HCT116 (cell line): ENCODE measurements around the gene FRY. TPM values are rescaled to one million over a fixed set of nuclear protein-coding genes. Genes with fewer than 3 reads are reported as not detected.

Source experiments
- ATAC-seq: fragments of 200-7000 bp; cut with Tn5 transposase; 2 replicates; pipeline ENCODE4 v1.9.1; 2020; ENCODE audit warnings: mild to moderate bottlenecking, moderate library complexity
- BruUV-seq: library from RNA; stranded (reverse); fragments of 400-500 nt; replicated peaks from 2 replicates; lab custom pipeline; 2021; lab: Mats Ljungman, UMichigan
- CTCF ChIA-PET: fragments of 300-600 bp; sonication (Branson Sonifier 250); formaldehyde crosslinking; loops from one replicate; lab custom pipeline; 2021; ENCODE audit warnings: antibody characterized with exemption; lab: Charles Lee
- POLR2A ChIA-PET: fragments of 300-600, 350-600 bp; sonication (Branson Sonifier 250); formaldehyde crosslinking; loops from one replicate; lab custom pipeline; 2021; ENCODE audit warnings: antibody characterized with exemption; lab: Charles Lee
- RAD21 ChIA-PET, 2 experiments: fragments of 300-600 bp; sonication (Branson Sonifier 250); formaldehyde crosslinking; loops; one replicate each; lab custom pipeline; 2023; ENCODE audit warnings: low total read pairs in 2 of 2; ENCODE audit not compliant: uncharacterized antibody in 2 of 2, unreplicated experiment in 2 of 2, low non-redundant PET in 1 of 2; lab: Charles Lee
- DNase-seq: peaks from one replicate; pipeline ENCODE4 v3.0.0-alpha.2; 2010; ENCODE audit warnings: low read depth, low spot score
- H2AFZ ChIP-seq: fragments of 200-600 bp; shearing (Covaris generic), sonication (generic); 2 replicates; pipeline ENCODE4 v1.6.1; 2017; ENCODE audit warnings: low read depth, mixed run types, mixed read lengths, antibody characterized with exemption, low read length; ENCODE audit not compliant: poor library complexity, severe bottlenecking
- H3K27ac ChIP-seq: 2 replicates; pipeline ENCODE4 v1.5.1; 2012; ENCODE audit warnings: low read depth, low read length
- H3K27me3 ChIP-seq: fragments of 200-600 bp; sonication (generic); 2 replicates; pipeline ENCODE4 v1.6.1; 2016; ENCODE audit warnings: mixed run types, low read length, mixed read lengths; ENCODE audit not compliant: insufficient read depth
- H3K36me3 ChIP-seq, 2 experiments: fragments of 200-500 bp in 1 of 2; fragments of 200-600 bp in 1 of 2; sonication (Bioruptor generic) in 1 of 2; sonication (generic) in 1 of 2; 2 replicates each; pipeline versions ENCODE4 v1.5.1 to v1.6.1; 2014 to 2016; ENCODE audit warnings: low read length in 2 of 2, inconsistent platforms in 1 of 2, mixed read lengths in 1 of 2, mixed run types in 1 of 2; ENCODE audit not compliant: insufficient read depth in 2 of 2, control insufficient read depth in 1 of 2
- H3K4me1 ChIP-seq, 2 experiments: fragments of 200-600 bp in 1 of 2; sonication (generic) in 1 of 2; 2 replicates each; pipeline versions ENCODE4 v1.5.1 to v1.6.1; 2012 to 2017; ENCODE audit warnings: low read length in 2 of 2, inconsistent platforms in 1 of 2, mild to moderate bottlenecking in 1 of 2, mixed read lengths in 1 of 2, mixed run types in 1 of 2, moderate library complexity in 1 of 2; ENCODE audit not compliant: insufficient read depth in 2 of 2, control insufficient read depth in 1 of 2
- H3K4me2 ChIP-seq: fragments of 200-600 bp; sonication (generic); 2 replicates; pipeline ENCODE4 v1.6.1; 2017; ENCODE audit warnings: mixed run types, low read length, mixed read lengths
- H3K4me3 ChIP-seq, 2 experiments: fragments of 200-600 bp in 1 of 2; sonication (generic) in 1 of 2; replicated peaks in 1 of 2; 2 replicates each; pipeline ENCODE4 v1.5.1; 2011 to 2016; ENCODE audit warnings: low read length in 2 of 2, control low read depth in 1 of 2, low read depth in 1 of 2, mild to moderate bottlenecking in 1 of 2, mixed read lengths in 1 of 2, mixed run types in 1 of 2
- H3K79me2 ChIP-seq: fragments of 200-600 bp; sonication (generic); 2 replicates; pipeline ENCODE4 v1.6.1; 2017; ENCODE audit warnings: mild to moderate bottlenecking, mixed run types, low read length, moderate library complexity, mixed read lengths; ENCODE audit not compliant: insufficient read depth
- H3K9ac ChIP-seq: fragments of 200-600 bp; sonication (generic); 2 replicates; pipeline ENCODE4 v1.6.1; 2016; ENCODE audit warnings: low read length, mixed read lengths
- H3K9me2 ChIP-seq: fragments of 200-600 bp; sonication (generic), shearing (Covaris generic); 2 replicates; pipeline ENCODE4 v1.6.1; 2017; ENCODE audit warnings: mixed run types, mild to moderate bottlenecking, moderate library complexity; ENCODE audit not compliant: insufficient read depth
- H3K9me3 ChIP-seq, 2 experiments: fragments of 200-500 bp in 1 of 2; fragments of 200-600 bp in 1 of 2; sonication (Bioruptor generic) in 1 of 2; sonication (generic) in 1 of 2; 2 replicates each; pipeline ENCODE4 v1.6.1; 2014 to 2017; ENCODE audit warnings: low read length in 2 of 2, mixed read lengths in 2 of 2, inconsistent platforms in 1 of 2, low read depth in 1 of 2, mild to moderate bottlenecking in 1 of 2, mixed run types in 1 of 2, moderate library complexity in 1 of 2; ENCODE audit not compliant: control insufficient read depth in 1 of 2, insufficient read depth in 1 of 2
- H4K20me1 ChIP-seq: fragments of 200-600 bp; sonication (generic), shearing (Covaris generic); 2 replicates; pipeline ENCODE4 v1.6.1; 2017; ENCODE audit warnings: mixed run types, mild to moderate bottlenecking, moderate library complexity; ENCODE audit not compliant: insufficient read depth
- CBX3 ChIP-seq: IDR thresholded peaks from 2 replicates; pipeline ENCODE4 v1.6.1; 2012; ENCODE audit warnings: low read depth
- CEBPB ChIP-seq: IDR thresholded peaks from 2 replicates; pipeline ENCODE4 v1.6.1; 2012; ENCODE audit warnings: low read depth
- FOSL1 ChIP-seq: IDR thresholded peaks from 2 replicates; pipeline ENCODE4 v1.6.1; 2012; ENCODE audit warnings: low read depth
- RAD21 ChIP-seq: IDR thresholded peaks from 2 replicates; pipeline ENCODE4 v1.6.1; 2012; ENCODE audit warnings: low read depth, mild to moderate bottlenecking
- SIN3A ChIP-seq: IDR thresholded peaks from 2 replicates; pipeline ENCODE4 v1.6.1; 2012; ENCODE audit warnings: low read depth
- TCF7L2 ChIP-seq: IDR thresholded peaks from 2 replicates; pipeline ENCODE4 v1.7.0; 2011; ENCODE audit warnings: borderline replicate concordance, inconsistent platforms; ENCODE audit not compliant: insufficient read depth, insufficient read length; ENCODE audit errors: extremely low read depth
- YY1 ChIP-seq: IDR thresholded peaks from 2 replicates; pipeline ENCODE4 v1.6.1; 2011; ENCODE audit warnings: low read length, low read depth, moderate library complexity, mild to moderate bottlenecking; ENCODE audit not compliant: insufficient replicate concordance; ENCODE audit errors: extremely low read depth
- ZFX ChIP-seq: fragments of 450-650 bp; IDR thresholded peaks from 2 replicates; pipeline ENCODE4 v1.6.1; 2017
- intact Hi-C: fragments of 100-400 bp; cut with micrococcal nuclease; formaldehyde crosslinking; loops from 2 replicates; pipeline ENCODE4 v1.10.0; 2022
- total RNA-seq: library from RNA; stranded (reverse); gene quantifications from one replicate; pipeline ENCODE4 v1.2.1, GENCODE V29; 2021; ENCODE audit not compliant: unreplicated experiment
- TF ChIP-seq, protein P1 (sequence below), 3 experiments: fragments of 200-600 bp in 1 of 3; sonication (generic) in 1 of 3; IDR thresholded peaks in 2 of 3; conservative IDR thresholded peaks in 1 of 3; 2 replicates each; pipeline ENCODE4 v1.5.1; 2012 to 2017; ENCODE audit warnings: low read depth in 2 of 3, low read length in 2 of 3, antibody characterized with exemption in 1 of 3, borderline replicate concordance in 1 of 3, control low read depth in 1 of 3, mild to moderate bottlenecking in 1 of 3, mixed read lengths in 1 of 3, mixed run types in 1 of 3, moderate library complexity in 1 of 3; ENCODE audit not compliant: insufficient read depth in 1 of 3
- TF ChIP-seq, protein P2 (sequence below): IDR thresholded peaks from 2 replicates; pipeline ENCODE4 v1.6.1; 2012

The FRY gene
- total RNA-seq, 1 experiment from 2014 or later: 1.4 TPM

DNA sequence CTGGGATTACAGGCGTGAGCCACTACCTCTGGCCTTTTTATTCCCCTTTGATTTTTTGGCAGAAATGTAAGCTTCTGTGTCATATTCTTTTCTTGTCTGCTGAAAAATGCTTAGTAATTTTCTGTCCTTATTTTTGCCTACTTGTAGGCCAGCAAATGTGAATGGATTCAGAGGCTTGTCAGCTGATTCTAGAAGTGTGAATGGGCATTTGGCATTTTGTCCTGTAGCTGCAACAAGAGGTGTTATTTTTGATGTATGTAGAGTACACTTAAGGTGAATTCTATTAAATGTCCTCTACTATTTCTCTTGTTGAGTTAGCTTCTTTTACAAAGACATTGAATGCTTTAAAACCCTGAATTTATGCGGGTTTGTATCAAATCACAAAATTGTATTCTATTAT lies 50.0 kb downstream of the FRY start:
- no peak overlapping the region for H3K27ac ChIP-seq
- no peaks in the 10 kb centered on the region for H3K4me1 ChIP-seq
- no peak overlapping the region for H2AFZ ChIP-seq
- no peaks in the 10 kb centered on the region for H3K36me3 ChIP-seq
- H3K4me2 ChIP-seq: no peak overlapping the region
- no peak overlapping the region for H3K9ac ChIP-seq
- H4K20me1 ChIP-seq: no peaks in the 10 kb centered on the region
- intact Hi-C loops: no loop called here
- no peaks in the 10 kb centered on the region for H3K27me3 ChIP-seq
- DNase-seq: no peak
- no peaks in the 10 kb centered on the region for H3K9me2 ChIP-seq
- no peaks in the 10 kb centered on the region for H3K9me3 ChIP-seq
- ChIA-PET RAD21 (no interaction called here), CTCF (no interaction called here), POLR2A (no interaction called here)
- TF ChIP-seq FOSL1 (no peak), ZFX (no peak), CBX3 (no peak), TCF7L2 (no peak), SIN3A (no peak), CEBPB (no peak), RAD21 (no peak), YY1 (no peak)
- TF ChIP-seq, protein P1, sequence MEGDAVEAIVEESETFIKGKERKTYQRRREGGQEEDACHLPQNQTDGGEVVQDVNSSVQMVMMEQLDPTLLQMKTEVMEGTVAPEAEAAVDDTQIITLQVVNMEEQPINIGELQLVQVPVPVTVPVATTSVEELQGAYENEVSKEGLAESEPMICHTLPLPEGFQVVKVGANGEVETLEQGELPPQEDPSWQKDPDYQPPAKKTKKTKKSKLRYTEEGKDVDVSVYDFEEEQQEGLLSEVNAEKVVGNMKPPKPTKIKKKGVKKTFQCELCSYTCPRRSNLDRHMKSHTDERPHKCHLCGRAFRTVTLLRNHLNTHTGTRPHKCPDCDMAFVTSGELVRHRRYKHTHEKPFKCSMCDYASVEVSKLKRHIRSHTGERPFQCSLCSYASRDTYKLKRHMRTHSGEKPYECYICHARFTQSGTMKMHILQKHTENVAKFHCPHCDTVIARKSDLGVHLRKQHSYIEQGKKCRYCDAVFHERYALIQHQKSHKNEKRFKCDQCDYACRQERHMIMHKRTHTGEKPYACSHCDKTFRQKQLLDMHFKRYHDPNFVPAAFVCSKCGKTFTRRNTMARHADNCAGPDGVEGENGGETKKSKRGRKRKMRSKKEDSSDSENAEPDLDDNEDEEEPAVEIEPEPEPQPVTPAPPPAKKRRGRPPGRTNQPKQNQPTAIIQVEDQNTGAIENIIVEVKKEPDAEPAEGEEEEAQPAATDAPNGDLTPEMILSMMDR (IDR thresholded peaks at IDR 0.05 in 2 of 3, conservative IDR thresholded peaks at IDR 0.05 in 1 of 3; ENCODE audit: borderline replicate concordance in 1 of 3, insufficient read depth in 1 of 3, low read depth in 2 of 3, low read length in 2 of 3): no peak
- TF ChIP-seq, protein P2, sequence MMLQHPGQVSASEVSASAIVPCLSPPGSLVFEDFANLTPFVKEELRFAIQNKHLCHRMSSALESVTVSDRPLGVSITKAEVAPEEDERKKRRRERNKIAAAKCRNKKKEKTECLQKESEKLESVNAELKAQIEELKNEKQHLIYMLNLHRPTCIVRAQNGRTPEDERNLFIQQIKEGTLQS: no peak
- no peaks in the 10 kb centered on the region for H3K79me2 ChIP-seq
- no peak for ATAC-seq
- H3K4me3 ChIP-seq: no peak overlapping the region
- BruUV-seq: no TSS peak
